HG02798 (cell line): ENCODE measurements around the gene RERE.

Experiments
- ATAC-seq: cut with Tn5 transposase; IDR thresholded peaks from one replicate; pipeline ENCODE4 v1.9.1; 2021; ENCODE audit warnings: mild to moderate bottlenecking; ENCODE audit not compliant: unreplicated experiment, poor library complexity

The RERE gene

DNA sequence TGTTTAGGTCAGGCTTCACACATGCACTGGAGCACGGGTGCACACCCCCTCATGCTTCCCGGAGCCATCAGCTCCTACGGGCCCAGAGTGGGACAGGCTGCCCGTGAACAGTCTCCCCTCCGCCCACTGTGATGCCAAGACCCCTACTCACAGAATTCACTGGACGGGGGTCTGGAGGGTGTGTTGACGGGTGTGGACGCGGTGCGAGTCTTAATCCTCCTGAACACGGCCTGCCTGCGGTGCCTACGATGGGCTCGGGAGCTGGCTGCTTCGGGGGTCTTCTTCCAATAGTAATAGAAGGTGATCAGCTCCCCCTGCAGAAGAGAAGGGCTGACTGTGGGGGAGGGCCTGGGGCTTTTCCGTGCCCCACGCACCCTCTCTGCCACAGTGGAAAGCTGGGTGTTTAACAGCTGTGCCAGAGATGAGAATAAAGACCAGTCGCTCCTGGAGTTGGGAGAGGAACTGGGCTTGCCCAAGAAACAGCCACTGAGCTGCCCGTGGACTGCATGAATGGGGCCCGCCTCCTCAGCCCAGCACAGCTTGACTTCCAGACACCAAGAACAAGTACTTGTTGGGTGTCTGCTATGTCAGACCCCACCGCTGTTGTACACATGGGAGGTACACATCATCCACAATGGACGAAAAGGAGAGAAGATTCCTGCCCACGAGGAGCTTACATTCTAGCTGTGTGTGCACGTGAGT lies 451.6 kb downstream of the RERE start:
- no peak for ATAC-seq

DNA sequence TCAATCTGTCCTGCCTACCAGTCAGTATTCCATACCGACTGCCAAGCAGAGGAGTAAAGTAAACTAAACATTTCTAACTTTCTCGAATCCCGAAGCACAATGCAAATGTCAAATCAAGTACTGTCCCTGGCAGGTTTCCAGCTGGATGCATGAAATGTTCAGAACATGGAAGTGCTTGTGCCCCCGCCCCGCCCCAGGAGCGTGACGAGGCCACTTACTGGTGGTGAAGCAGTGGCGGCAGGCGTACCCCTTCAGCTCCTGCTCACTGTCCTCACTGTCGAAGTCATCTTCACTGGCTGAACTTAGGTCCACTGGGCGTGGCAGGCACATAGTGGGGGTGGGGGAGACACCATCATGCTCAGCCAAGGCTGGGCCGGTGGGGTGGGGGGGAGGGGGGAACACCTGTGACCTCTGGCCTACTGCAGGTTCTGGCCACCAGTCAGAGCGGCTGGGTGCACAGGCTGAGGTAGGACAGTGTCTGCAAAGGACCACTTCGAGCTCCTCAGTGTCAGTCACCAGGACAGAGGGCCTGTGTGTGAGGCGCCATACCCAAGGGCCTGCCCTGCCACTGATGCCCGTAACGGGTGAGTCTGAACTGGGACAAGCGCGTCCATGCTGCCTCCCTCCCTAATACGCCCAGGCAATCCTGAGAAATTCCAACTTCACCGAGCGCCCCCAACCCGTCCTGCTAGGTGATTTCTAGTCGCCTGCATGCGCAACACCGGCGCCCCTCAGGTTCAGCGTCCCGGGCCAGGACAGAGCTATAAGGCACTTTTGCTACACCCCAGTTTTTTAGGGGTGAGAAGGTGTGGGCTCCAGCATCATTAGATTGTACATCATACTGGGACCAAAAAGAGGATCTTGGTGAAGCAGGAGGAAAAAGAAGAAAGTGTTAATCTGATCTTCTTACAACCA lies 452.7 kb downstream of the RERE start:
- no peak for ATAC-seq

DNA sequence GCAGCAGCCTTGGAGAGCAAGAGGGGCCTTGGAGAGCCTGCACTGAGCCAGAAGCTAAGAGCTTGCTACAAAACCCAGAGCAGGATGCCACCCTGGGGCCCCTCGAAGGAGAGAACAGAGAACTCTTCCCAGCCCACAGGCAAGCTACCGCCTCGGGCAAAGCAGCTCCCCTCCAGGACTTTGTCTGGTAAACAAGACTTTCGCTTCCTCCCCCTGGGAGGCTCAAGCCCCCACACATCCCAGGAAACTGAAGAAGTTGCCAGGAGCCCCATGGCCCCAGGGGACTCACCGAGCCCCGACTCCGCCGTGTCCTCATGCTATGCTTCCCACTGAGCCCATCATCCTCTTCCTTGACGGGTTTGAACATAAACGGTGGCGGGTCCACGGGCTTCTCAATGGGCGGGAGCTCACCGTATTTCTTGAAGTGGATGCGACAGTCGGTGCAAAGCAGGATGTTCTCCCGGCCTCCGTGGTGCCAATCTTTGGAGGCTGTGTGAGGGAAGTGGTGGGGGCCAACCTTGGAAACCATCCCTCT lies 453.6 kb downstream of the RERE start:
- no peak for ATAC-seq

DNA sequence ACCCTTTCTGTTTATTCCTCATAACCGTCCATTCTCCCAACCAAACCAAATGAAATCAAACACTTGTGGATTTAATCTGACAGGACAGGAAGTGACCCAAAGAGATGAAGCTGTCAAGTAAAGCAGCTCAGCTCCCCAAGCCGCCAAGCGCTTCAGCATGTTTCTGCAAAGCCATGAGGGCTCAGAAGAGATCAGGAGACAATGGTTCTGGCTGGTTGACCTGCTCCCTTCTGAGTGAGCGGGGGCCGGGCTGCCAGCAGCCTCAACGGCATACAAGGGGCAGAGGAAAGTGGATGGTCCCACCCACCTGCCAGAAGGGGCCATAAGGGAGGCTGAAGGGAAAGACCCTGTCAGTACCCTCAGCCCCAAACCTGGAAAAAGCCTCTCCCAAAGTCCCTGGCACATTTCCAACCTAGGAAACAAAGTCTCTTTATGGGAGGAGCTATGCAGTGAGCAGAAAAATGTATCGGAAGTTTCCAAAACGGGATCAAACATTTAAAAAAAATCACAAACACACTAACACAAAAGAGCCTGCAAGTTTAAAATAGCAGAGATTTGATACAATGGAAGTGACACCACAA lies 454.2 kb downstream of the RERE start:
- ATAC-seq: no peak

DNA sequence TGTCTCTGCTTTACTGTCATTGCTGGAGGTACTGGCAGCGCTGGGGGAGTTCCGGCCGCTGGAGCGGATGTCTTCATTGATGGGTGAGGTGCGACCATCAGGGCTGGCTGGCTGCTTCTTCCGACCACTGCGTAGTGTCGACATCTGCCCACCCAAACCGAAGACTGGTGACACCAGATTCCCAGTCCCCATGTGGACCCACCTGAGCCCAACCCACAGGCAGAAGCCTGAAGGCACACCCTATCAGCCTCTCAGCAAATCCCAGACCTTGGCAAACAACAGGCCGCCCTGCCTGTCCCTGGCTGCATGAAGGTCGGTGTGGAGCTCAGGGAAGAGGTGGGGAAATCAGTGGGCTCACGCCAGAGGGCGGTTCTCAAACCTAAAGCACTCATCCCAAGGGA lies 454.7 kb downstream of the RERE start:
- no peak for ATAC-seq

DNA sequence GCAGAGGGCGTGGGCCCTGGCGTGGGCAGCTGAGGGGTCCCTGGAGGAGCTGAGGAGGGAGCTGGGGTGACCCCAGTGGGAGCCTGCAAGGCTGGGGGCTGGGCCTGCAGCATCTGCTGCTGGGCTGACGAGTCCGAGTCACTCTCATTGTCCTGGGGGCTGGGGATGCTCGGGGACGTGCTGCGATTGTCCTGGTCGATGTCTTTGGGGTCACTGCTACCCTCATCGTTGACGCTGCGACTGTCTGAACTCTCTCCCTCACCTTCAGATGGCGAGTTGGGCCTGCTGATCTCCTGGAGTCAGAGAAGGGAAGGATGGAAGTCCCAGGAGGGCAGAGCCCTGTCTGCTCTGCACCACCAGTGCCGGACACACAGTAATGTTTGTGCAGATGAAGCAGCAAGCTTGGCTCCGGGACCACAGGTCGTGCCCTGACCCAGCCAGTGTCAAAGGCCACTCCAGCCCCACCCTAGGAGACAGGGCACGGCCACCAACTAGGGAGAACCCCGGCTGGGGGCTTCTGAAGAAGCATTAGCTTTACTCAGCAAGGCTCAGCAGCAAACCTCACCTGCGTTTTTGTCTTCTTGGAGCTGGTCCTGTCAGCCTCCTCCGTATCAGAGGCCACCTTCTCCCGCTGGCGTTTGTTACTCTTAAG lies 456.1 kb downstream of the RERE start:
- ATAC-seq: no peak

DNA sequence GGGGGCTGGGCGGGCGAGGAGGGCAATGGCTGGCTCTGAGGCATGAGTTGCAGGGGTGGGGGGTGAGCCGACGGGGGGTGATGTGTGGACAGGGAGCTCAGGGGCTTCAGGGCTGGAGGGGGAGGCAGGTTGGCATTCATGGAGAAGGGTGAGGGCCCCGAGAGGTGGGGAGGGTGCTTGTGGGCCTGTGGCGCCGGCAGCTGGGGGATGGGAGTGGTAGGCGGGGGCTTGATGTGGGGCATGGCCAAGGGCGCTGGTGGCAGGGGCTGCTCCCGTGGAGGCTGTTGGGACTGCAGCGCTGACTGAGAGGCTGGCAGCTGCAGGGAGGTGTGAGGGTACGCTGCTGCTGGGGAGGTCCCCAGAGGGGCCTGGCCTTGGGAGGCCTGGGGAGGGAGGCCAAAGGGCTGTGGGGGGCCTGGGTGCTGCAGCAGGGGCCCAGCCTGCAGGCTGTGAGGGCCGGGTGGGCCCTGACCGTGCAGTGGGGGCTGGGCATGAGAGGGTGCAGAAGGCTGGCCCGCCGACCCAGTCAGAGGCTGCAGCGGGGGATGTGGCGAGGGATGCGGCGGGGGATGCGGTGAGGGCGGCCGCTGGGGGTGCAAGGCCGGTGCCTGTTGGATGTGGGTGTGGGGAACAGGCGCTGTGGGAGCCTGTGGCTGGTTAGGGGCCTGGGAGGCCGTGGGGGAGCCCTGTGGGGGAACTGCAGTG lies 456.8 kb downstream of the RERE start:
- ATAC-seq: no peak

DNA sequence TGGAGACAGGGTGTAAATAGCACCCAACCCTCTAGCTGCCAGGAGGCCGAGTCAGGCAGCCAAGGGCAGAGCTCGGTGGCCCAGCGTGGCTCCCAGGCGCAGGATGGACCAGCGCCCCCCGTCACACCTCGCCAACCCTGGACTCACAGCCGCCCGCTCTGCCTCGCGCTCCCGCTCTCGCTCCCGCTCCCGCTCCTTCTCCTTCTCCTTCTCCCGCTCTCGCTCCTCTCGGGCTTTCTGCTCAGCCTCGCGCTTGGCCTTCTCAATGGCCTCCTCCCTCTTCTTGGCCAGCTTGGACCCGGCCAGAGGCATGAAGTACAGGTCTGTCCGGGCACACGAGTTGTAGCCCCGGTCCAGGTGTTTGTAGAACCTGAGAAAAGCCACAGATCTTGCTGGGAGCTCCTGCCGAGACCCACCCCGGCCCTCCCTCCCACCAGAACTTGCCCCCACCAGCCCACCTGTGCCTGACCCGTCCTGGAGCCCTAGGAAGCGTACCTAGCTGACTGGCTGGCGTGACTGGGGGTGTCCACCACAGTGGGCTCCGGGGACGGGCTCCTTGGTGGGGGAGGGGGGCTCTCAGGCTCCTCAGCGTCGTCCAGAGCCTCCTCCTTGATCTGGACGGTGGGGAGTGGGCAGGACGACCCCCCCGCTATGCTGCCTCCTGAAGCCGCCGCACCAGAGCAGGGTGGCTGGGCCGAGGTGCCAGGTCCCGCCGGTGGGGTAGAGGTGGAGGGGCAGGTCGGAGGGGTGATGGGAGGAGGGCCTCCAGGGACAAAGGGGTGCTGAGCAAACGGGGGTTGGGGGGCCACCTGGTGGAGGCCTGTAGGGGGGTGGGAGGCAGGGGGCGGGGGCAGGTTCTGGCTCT lies 457.6 kb downstream of the RERE start:
- ATAC-seq: no peak

DNA sequence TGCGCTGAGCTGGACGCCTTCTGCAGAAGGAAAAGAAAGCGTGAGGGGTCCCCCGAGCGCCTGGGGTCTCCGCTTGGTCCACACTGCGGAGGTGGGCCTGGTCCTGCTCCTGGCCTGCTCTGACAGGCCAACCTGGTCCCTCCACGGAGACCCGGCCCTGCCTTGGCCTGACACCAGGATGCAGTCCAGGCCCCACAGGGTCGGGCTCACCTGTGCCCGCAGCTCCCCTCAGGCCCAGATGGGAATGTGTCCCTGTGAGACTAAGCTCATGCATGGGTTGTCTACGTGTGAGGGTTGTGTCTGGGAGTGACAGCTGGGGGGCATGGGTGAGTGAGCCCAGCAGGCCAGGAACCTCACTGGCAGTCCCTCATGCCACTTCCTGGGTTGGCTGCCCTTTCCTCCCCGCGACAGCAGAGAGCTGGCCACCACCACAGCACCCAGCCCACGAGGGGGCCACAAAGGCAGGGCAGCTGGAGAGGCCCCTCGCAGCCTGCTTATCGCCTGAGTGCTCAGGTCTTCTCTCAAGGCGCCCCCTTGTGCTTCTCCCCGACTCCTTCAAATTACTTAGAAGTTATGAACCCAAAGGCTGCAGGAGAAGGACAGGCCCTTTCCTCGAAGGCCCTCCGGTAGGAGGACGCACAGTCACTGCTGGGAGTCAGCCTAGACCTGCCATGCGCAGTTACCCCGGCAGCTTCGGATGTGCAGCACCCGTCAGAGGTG lies 458.4 kb downstream of the RERE start:
- no peak for ATAC-seq

DNA sequence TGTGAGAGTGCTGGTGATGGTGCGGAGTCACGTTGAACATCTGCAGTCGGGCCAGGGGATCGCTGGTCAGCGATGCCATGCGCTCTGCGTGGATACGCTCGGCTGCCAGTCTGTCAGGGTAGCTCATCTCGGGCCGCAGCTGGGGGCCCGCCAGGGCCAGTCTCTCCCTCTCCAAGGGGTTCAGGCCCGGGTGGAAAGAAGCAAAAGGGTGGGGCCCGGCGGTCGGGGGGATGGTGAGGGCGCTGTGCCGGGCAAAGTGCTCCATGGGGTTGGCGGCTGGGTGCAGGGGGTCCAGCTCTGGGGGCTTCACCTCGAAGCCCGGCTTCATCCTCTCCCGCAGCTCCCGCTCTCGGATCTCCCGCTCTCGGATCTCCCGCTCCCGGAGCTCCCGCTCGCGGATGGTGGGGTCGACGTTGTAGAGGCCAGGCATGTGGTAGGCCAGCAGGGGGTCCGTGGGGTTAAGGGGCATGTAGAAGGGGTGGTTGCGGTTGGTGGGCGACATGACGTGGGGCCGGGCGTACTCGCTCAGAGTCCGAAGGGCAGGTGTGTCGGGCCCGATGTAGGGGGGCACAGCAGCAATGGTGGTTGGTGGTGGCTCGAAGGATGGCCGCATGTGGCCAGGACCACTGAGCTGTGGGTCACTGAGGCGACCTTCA lies 459.1 kb downstream of the RERE start:
- ATAC-seq: no peak

DNA sequence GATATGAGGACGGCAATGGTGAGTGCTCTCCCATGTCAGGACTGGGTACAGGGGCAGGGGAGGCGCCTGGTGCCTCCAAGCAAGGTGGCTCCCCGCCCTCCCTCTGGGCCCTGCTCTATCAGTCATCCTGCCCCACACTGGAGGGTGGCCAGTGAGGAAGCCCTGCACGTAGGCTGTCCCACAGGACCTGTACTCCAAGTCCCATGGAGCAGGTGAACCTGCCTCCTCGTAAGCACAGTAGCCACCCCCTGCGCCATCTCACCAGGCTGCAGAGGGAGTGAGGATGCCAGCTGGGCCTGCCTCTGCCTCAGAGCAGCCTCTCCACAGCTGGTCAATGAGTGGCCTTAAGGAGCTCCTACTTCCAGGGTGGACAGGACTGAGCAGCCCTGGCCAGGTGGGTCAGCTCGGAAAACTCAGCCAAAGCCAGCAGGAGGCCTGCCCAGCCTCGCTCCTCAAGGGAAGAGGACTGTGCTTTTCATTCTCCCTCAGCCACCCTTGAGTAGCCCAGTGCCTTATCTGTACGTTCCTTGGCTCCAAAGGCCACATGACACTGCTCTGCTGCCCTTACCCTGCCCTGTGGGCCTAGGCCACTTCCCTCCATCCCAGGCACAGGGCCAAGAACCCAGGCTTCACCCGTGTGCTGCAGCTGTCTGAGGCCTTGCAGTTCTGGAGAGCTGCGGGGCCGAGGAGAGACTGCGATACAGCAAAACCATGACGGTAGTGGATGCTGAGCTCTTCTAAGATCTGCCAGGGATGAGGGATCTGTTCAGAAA lies 459.9 kb downstream of the RERE start:
- no peak for ATAC-seq

DNA sequence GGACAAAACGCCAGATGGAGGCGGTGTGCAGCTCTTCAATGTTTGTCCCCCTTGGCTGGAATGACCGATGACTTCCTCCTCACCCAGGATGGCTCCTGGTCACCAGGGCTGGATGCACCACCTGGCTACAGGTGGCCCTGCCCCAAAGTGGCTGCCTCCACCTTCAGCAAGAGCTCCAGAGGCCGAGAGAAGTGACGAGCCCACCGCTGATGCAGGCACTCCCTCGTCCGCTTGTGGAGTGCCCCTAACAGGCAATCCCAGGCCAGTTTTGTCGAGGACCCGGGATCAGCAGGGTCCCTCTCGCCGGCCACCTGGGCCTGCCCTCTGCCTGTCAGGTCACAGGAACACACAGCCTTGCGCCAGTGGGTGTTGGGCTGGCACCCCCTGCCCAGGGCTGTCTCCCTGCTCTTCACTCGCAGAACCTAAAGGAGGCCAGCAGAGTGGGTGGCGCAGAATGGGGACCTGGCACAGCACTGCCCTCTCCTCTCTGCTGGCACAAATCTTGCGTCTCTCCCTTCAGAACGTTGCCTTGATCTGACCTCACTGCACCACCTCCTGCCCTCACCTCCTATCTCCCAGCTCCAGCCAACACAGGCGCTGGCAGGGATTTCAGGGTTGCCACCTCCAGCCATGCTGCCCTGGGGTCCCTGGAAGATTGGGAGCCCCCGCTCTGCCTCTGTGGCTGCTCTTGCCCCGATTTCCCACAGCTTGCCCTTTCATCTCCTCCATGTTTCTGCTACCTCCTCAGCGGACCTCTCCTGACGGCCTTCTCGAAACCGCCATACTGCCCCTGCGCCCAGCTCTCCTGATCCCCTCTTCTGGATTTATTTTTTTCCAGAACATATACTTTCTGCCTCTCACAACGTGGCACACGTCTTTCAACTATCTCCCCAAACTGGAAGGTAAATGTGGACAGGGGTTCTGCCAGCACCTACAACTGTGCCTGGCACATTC lies 460.9 kb downstream of the RERE start:
- no peak for ATAC-seq

DNA sequence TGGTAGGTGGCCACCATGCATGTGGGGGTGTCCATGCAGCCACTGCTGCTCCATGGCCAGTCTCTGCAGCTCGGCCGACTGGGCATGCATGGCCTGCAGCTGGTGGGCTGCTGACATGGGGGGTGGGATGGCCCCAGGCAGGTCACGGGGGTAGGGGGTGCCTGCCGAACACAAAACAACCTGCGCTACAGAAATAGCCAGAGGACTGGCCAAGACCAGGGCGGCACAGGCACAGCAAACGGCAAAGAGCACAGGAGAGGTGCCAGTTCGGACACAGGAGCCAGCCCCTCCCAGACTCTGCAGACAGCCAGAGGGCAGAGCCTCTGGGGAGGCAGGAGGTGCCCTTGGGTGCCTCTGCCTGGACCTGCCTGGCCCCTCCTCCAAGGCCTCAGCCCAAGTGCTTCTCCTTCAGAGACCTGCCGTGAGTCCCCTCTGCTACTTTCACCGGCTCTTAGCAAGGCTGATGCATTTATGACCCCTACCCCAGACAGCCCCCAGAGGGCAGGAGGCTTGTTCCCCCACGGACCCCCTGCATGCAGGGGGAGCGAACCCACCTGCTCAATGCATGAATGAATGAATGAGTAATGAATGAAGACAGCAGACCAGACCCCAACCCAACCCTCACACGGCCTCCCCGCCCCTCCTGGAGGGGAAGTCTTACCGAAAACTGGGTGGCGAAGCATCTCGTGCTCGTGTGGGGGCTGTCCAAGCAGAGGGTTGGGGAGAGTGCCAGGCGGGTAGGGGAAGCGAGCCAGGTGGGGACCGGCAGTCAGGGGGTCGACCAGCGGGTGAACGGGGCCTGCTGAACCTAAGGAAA lies 461.8 kb downstream of the RERE start:
- ATAC-seq: no peak

DNA sequence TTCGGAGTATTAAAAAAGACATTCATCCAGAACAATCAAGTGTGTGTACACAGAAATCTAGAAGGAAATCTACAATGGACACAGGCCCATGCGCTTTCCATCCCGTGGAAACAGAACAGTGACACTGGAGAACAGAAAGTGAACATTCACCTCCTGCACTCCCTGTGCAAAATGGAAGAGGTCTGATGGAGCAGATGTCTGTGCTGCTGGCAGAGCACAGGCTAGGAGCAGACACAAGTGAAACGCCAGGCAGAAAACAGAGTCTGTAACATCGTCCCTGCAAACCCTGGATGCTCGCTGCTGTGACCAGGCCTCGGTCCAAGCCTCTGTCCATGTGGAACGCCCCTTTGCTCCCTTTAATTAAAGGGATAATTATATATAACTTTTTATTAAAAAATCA lies 463.4 kb downstream of the RERE start:
- ATAC-seq: no peak
